Vagina (tissue), 2 donors: ENCODE data around the gene UCK1.

Source experiments
- CTCF ChIP-seq, 3 experiments: fragments of 450-650 bp in 2 of 3; fragments of 200-600 bp in 1 of 3; sonication (generic) in 1 of 3; IDR thresholded peaks; one replicate each; pipeline ENCODE4 v1.5.1; 2017 to 2019; ENCODE audit warnings: antibody characterized with exemption in 3 of 3, mild to moderate bottlenecking in 2 of 3, moderate library complexity in 2 of 3
- POLR2A ChIP-seq, 2 donors: fragments of 450-650 bp; IDR thresholded peaks; one replicate each; pipeline ENCODE4 v1.6.1; 2017; ENCODE audit warnings: antibody characterized with exemption in 2 of 2, mild to moderate bottlenecking in 2 of 2, moderate library complexity in 2 of 2
- POLR2AphosphoS5 ChIP-seq, 2 donors: sonication (generic); formaldehyde crosslinking; IDR thresholded peaks; one replicate each; pipeline ENCODE4 v1.9.0; 2017; ENCODE audit warnings: antibody characterized with exemption in 2 of 2, mild to moderate bottlenecking in 2 of 2, low read depth in 1 of 2; ENCODE audit not compliant: insufficient read depth in 1 of 2

- TF ChIP-seq CTCF (IDR thresholded peaks at IDR 0.05) (no peak), POLR2A (IDR thresholded peaks at IDR 0.05) (no peak), POLR2AphosphoS5 (IDR thresholded peaks at IDR 0.05; ENCODE audit: insufficient read depth in 1 of 2, low read depth in 1 of 2) (peak in 1 of 2 donors; percentile 29)
These were observed 47.6 kb downstream of the UCK1 start for GRCh38 chr9:131483319-131484050.
